GM19351 (cell line): ENCODE results near the gene BBLN.
"Not testable (repeated sequence)": the region's sequence is repeated elsewhere in the genome, so short reads cannot be mapped to it uniquely, and the experiment has no call there.

ENCODE experiments used
- ATAC-seq: cut with Tn5 transposase; IDR thresholded peaks from one replicate; pipeline ENCODE4 v1.9.1; 2021; ENCODE audit warnings: mild to moderate bottlenecking, moderate library complexity; ENCODE audit not compliant: unreplicated experiment

The BBLN gene

GRCh38 chr9:128124451-128124850 lies 35.6 kb upstream of the BBLN start:
- ATAC-seq, result no peak

DNA sequence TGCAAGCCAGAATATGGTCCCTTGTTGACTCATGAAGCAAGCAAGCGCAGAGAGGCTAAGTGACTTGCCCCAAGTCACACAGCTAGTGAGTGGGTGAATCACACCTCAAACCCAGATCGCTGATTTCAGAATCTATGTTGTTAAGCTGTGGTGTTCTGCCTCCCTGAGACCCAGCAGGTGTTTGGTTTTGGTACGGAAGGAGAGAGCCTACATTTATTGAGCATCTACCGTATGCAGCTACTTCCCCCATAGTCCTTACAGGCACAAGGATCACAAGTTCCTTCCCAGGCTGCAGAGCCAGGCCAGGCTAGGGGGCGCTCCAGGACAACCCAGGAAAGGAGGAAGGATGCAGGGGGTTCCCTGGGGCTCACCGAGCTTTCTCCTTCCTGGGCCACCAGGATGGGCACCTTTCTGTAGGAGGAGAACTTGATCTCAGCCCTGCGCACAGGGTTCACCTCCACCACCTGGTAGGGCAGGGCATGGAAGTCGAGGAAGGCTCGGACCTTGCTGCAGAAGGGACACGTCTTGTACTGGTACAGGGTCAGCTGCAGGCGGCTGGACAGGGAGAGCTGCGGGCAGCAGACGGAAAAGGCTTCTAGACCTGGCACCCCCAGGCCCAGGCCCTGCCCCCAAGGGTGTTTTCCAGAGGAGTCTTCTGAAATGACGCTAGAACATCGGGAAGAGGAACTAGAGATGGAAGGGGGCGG lies 35.0 kb upstream of the BBLN start:
- ATAC-seq, result no peak

- no peak for ATAC-seq
Measured at GRCh38 chr9:128125580-128126354, 34.3 kb upstream of the BBLN start.

DNA sequence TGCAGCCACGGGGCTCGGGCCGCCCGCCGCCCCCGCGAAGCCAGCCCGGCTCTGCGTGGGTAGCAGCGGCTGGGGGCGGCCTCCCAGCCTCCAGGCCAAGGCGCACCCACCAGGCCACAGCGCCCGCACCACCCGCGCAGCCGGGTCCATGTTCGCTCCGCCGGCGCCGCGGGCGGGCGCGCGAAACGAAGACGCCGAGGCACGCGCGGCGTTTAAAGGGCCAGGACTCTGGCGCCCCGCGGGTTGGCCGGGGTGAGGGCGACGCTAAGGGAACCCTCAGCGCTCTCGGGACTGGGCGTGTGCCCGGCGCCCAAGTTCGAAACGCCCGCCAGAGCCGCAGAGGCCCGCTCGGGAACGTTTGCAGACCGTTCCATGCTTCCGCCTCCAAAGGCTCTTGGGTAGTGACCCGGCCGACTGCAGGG lies 32.5 kb upstream of the BBLN start, which contains the start of gene PTGES2:
Gene PTGES2, minus strand, starts transcription at position 162 of the 422 bp plus-strand sequence. Its CDS starts 12 bp downstream, at position 150.
- peak; percentile 55 for ATAC-seq

DNA sequence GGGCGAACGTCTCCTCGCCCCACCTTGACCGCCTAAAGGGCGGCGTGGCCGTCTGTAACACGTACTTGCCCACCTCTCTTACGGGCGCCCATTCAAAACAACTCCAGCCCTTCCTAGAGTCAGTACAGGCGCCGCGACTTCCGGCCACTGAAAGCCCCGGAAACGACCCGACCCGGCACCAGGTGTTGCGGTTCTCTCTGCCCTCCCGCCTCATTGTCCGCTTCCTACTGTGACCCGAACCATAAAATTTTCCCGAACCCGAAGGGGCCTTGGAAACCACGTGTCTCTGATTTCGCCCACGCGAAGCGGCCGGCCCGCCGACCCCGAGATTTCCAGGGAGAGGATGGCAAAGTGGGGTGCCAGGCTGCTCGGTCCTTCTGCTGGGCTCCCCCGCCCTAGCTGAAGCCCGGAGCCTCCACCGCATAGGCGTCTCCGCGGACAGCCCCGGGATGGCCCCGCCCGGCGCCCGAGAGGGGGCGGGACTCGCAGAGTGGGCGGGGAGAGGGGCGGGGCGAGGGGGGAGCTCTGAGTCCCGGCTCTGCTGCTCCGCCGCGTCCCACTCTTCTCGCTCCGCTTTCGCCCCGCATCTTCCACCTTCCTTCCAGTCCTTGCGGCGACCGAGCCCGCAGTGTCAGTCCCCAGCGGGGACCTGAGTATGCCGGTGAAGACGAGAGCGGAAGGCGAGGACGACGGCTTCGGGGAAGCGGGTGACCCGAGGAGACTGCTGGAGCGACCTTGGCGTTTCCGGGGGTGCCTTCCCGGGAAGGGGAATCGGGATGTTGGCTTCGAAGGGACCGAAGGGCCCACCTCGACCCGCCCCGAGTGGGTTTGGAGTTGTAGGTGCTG lies 31.9 kb upstream of the BBLN start:
- ATAC-seq, result peak; percentile 58

GRCh38 chr9:128128836-128129590 lies 31.1 kb upstream of the BBLN start:
- no peak for ATAC-seq

DNA sequence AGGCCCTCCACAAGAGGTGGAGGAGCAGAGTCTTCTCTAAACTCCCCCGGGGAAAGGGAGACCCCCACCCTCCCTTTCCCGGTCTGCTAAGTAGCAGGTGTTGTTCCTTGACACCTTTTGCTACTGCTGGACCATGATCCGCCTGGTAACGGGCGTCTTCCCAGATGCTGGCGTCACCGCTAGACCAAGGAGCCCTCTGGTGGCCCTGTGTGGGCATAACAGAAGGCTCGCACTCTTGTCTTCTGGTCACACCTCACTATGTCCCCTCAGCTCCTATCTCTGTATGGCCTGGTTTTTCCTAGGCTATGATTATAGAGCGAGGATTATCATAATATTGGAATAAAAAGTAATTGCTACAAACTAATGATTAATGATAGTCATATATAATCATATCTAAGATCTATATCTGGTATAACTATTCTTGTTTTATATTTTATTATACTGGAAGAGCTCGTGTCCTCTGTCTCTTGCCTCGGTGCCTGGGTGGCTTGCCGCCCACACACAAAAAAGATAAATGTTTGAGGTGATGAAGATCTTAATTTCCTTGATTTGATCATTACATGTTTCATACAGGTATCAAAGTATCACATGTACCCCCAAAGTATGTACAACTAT lies 30.0 kb upstream of the BBLN start:
- ATAC-seq, result not testable (repeated sequence)

- ATAC-seq, result not testable (repeated sequence)
Measured at GRCh38 chr9:128130651-128131050, 29.4 kb upstream of the BBLN start.

DNA sequence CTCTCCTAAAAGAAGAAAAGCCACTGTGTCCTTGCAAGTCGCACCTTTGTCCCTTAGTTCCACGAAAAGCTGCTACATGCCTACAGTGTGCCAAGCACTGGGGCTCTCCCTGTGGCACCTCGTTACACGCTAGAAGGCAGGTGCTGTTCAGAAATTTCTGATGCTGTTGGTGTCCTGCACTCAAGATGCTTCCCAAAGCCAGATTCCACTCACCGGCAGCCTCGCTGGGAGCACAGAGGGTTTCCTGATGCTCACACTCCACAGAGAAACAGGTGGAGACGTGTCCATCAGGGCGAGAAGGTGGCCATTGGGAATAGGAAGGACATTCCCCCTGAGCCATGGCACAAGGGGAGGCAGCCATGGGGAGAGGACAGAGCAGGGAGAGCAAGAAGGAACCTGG lies 28.7 kb upstream of the BBLN start:
- ATAC-seq, result not testable (repeated sequence)

- not testable (repeated sequence) for ATAC-seq
Measured at GRCh38 chr9:128132139-128132538, 27.9 kb upstream of the BBLN start.

DNA sequence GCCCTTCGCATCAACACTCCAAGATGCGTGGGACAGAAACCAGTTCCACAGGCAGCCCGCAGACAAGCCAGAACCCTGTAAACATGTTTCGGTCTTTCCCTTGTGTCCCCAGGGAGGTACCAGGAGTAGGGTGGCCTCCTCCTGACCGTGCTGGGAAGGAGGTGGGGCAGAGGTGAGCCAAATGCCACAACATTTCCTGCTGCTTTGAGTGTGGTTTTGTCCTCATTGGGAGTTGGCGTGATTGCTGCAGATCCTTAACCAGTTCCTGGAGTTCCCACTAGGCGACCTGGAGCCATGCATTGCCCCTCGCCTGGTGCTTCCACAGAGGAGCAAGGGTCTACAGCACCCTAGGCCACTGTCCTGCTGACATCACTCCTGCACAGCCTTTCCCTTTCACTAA lies 24.5 kb upstream of the BBLN start:
- not testable (repeated sequence) for ATAC-seq

GRCh38 chr9:128136816-128137793 lies 23.0 kb upstream of the BBLN start:
- no peak for ATAC-seq

- no peak for ATAC-seq
Measured at GRCh38 chr9:128138001-128138400, 22.1 kb upstream of the BBLN start.

GRCh38 chr9:128139621-128140020 lies 20.4 kb upstream of the BBLN start:
- no peak for ATAC-seq

- ATAC-seq, result no peak
Measured at GRCh38 chr9:128141604-128142003, 18.5 kb upstream of the BBLN start.

GRCh38 chr9:128142061-128142460 lies 18.0 kb upstream of the BBLN start:
- no peak for ATAC-seq

DNA sequence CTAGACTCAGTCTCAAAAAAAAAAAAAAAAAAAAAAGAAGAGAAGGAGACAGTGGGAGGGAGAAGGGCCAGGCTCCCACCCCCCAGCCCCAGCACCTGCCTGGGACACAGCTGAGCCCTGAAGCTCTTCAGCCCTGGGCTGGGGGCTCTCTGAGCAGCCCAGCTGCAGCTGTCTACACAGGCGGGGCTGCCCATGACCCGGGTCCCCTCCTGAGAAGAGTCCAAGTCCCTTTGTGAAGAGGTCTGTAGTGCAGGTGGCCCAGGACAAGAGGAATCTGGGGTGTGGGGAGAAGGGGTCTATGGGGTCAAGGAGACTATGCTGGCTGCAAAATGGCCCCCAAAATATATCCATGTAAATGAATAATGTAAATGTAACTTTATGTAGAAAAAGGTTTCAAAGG lies 17.5 kb upstream of the BBLN start:
- ATAC-seq, result no peak

DNA sequence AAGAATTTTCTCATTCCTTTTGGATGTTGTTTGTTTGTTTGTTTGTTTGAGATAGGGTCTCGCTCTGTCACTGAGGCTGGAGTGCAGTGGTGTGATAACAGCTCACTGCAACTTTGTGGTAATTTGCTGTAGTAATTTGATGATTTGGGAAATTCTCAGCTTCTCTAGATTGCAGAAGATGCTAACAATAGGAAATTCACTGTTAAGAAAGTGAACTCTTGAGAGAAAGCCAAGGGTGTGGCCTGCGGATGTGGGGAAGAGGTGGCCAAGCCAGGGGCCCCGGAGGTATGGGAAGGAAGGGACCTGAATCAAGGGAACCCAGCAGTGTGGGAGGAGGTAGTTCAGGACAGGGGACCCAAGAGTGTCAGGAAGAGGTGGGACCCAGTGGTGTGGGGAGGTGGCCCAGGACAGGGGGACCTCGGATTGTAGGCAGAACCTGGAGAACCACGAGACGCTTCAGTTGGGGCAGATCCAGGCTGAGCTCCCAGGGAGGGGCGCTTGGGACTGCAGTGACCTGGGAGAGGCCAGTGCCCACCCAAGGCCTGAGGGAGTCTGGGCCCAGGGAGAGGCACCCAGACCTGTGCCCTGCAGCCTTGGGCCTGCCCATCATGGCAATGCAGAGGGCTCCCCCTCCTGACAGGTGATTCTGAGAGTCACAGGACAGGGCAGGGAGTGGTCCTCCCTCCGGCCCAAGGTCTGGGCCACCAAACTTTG lies 16.4 kb upstream of the BBLN start:
- no peak for ATAC-seq
